Measurements from ENCODE around the gene BBS1. TPM values are rescaled to one million over a fixed set of nuclear protein-coding genes. Genes with fewer than 3 reads are reported as not detected.
"Not testable (repeated sequence)": the region's sequence is repeated elsewhere in the genome, so short reads cannot be mapped to it uniquely, and the experiment has no call there.

BBS1 gene
- total RNA-seq, 2 donors from 2014 or later = 49.0 to 58.0 TPM

DNA sequence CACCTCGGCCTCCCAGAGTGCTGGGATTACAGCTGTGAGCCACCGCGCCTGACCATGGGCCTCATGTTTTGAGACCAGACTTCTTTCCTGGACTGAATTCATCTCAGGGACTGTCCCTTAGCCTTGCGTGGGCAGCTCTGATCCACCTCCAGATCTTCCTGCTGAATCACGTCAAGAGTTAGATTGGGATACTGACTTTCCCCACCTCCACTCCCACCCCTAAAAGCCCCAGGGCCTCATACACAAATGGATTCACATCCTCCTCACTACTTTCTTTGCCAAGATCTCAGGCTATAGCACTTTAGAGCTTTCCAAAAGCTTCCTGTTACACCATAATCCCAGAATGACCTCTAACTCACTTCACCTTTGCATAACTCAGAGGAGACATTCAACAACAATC, 70.4 kb downstream of the BBS1 start:
- TF ChIP-seq POLR2A (IDR thresholded peaks at IDR 0.05) = no peak
- TF ChIP-seq, protein P1, sequence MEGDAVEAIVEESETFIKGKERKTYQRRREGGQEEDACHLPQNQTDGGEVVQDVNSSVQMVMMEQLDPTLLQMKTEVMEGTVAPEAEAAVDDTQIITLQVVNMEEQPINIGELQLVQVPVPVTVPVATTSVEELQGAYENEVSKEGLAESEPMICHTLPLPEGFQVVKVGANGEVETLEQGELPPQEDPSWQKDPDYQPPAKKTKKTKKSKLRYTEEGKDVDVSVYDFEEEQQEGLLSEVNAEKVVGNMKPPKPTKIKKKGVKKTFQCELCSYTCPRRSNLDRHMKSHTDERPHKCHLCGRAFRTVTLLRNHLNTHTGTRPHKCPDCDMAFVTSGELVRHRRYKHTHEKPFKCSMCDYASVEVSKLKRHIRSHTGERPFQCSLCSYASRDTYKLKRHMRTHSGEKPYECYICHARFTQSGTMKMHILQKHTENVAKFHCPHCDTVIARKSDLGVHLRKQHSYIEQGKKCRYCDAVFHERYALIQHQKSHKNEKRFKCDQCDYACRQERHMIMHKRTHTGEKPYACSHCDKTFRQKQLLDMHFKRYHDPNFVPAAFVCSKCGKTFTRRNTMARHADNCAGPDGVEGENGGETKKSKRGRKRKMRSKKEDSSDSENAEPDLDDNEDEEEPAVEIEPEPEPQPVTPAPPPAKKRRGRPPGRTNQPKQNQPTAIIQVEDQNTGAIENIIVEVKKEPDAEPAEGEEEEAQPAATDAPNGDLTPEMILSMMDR (IDR thresholded peaks at IDR 0.05) = no peak
- ATAC-seq = no peak
- Histone ChIP-seq H3K27me3 (no peaks in the 10 kb centered on the region), H3K4me3 (no peak overlapping the region), H3K36me3 (replicated peaks in 1 of 2; ENCODE audit: insufficient read depth in 1 of 2, low read depth in 2 of 2) (no peaks in the 10 kb centered on the region), H3K4me1 (peaks cover 5% of the 10 kb centered on the region), H3K27ac (no peak overlapping the region), H3K9me3 (no peaks in the 10 kb centered on the region)
- WGBS, 2 donors = 78 to 85% methylated on average over 5 of the region's 5 CpGs
- peak in 1 of 4 donors; percentile 16 for DNase-seq
- intact Hi-C loops (cut with DNase I) = no loop called here

DNA sequence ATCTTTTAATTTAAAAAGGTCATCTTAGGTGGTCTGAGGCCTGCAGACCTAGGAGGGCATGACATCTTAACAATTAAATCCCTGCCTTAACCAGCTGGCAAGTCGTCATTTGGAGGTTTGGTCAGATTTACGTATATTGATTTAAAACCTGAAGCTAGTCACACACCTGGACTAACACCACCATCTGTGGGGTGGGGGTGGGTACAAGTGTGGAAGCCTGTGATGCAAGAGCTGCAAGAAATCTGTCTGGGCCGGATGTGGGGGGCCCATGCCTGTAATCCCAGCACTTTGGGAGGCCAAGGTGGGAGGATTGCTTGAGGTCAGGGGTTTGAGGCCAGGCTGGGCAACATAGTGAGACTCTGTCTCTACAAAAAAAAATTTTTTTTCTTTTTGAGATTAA, 70.8 kb downstream of the BBS1 start:
- TF ChIP-seq POLR2A (IDR thresholded peaks at IDR 0.05) = no peak
- TF ChIP-seq, protein P1 (IDR thresholded peaks at IDR 0.05) = no peak
- peaks cover 5% of the 10 kb centered on the region for H3K4me1 ChIP-seq
- WGBS, 2 donors = 56 to 63% methylated on average over 2 to 3 of the region's 3 CpGs
- H3K27me3 ChIP-seq = no peaks in the 10 kb centered on the region
- intact Hi-C loops (cut with DNase I) = no loop called here
- ATAC-seq = no peak
- H3K27ac ChIP-seq = no peak overlapping the region
- H3K9me3 ChIP-seq = no peaks in the 10 kb centered on the region
- H3K36me3 ChIP-seq (replicated peaks in 1 of 2; ENCODE audit: insufficient read depth in 1 of 2, low read depth in 2 of 2) = no peaks in the 10 kb centered on the region
- DNase-seq = no peak
- H3K4me3 ChIP-seq = no peak overlapping the region

DNA sequence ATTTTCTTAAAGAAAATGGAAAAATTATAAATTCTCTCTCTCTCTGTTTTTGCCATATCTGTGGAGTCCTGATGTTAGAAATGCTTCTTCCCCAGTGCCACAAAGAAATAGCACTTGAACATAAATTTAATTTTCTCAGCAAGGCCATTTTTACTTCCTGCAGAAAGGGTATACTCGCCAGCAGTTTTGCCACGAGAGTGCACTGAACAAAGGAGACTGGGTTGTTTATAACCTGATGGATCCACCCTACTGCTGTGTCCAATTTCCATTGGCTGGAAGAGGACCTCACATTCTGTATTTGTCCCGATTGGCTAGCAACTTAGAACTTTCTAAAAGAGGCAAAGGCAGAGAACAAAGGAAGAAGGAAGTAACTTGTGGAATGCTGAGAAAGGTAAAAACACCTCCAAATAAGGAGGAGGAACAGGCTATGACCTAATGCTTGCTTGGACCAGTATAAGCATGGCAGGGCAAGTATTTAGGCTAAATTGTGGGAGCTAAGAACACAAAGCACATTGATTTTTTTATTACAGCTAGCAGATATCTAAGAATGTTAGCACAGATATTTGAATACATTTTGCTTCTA, 72.2 kb downstream of the BBS1 start:
- H3K4me1 ChIP-seq; H3K36me3 ChIP-seq (replicated peaks in 1 of 2; ENCODE audit: insufficient read depth in 1 of 2, low read depth in 2 of 2); H3K9me3 ChIP-seq; H3K4me3 ChIP-seq; intact Hi-C loops (cut with DNase I); H3K27me3 ChIP-seq; DNase-seq; ATAC-seq; H3K27ac ChIP-seq: not testable (repeated sequence)
- 81 to 83% methylated on average over 3 of the region's 3 CpGs for WGBS, 2 donors

Other genes starting within 250 kb of the BBS1 start
- gene RAB1B, start 242.0 kb upstream of the BBS1 start, total RNA-seq = 10 to 100 TPM; 67.7 to 74.5 TPM
- gene CNIH2, start 232.5 kb upstream of the BBS1 start, total RNA-seq = 1 to 10 TPM; 3.6 to 4.6 TPM
- 10 to 100 TPM; 63.6 to 91.6 TPM for gene YIF1A, start 221.5 kb upstream of the BBS1 start, total RNA-seq
- gene TMEM151A, start 218.7 kb upstream of the BBS1 start, total RNA-seq = 1 to 10 TPM; 1.6 to 2.1 TPM
- 10 to 100 TPM; 10.6 to 86.0 TPM for gene CD248, start 193.6 kb upstream of the BBS1 start, total RNA-seq
- 10 to 100 TPM in 1 of 2 donors, under 1 TPM in 1; 0.99 to 11.4 TPM for gene RIN1, start 174.2 kb upstream of the BBS1 start, total RNA-seq
- gene BRMS1, start 165.5 kb upstream of the BBS1 start, total RNA-seq = 10 to 100 TPM; 19.4 to 23.1 TPM
- gene B4GAT1, start 163.0 kb upstream of the BBS1 start, total RNA-seq = 10 to 100 TPM; 17.8 to 20.8 TPM
- 10 to 100 TPM in 1 of 2 donors, 1 to 10 TPM in 1; 5.4 to 14.2 TPM for gene SLC29A2, start 138.9 kb upstream of the BBS1 start, total RNA-seq
- gene NPAS4, start 89.6 kb upstream of the BBS1 start, total RNA-seq = not detected
- 10 to 100 TPM; 20.8 to 22.1 TPM for gene MRPL11, start 71.8 kb upstream of the BBS1 start, total RNA-seq
- 10 to 100 TPM in 1 of 2 donors, 1 to 10 TPM in 1; 7.6 to 10.9 TPM for gene PELI3, start 43.7 kb upstream of the BBS1 start, total RNA-seq
- 10 to 100 TPM; 15.8 to 52.4 TPM for gene DPP3, start 30.2 kb upstream of the BBS1 start, total RNA-seq
- 10 to 100 TPM; 15.8 to 22.3 TPM for gene ZDHHC24, start 35.4 kb downstream of the BBS1 start, total RNA-seq
- not detected for gene ACTN3, start 36.3 kb downstream of the BBS1 start, total RNA-seq
- gene CTSF, start 58.0 kb downstream of the BBS1 start, total RNA-seq = 10 to 100 TPM; 55.8 to 61.3 TPM
- gene CCDC87, start 82.4 kb downstream of the BBS1 start, total RNA-seq = under 1 TPM in 1 of 2 donors, not detected in 1; under 0.01 TPM
- 10 to 100 TPM; 26.5 to 33.9 TPM for gene CCS, start 82.5 kb downstream of the BBS1 start, total RNA-seq
- gene RBM14, start 106.0 kb downstream of the BBS1 start, total RNA-seq = 10 to 100 TPM; 29.8 to 37.6 TPM
- 10 to 100 TPM; 44.2 to 71.1 TPM for gene RBM4, start 128.1 kb downstream of the BBS1 start, total RNA-seq
- 10 to 100 TPM; 13.2 to 22.6 TPM for gene RBM4B, start 167.3 kb downstream of the BBS1 start, total RNA-seq
- 10 to 100 TPM; 40.0 to 52.1 TPM for gene SPTBN2, start 218.6 kb downstream of the BBS1 start, total RNA-seq

Measured in body of pancreas (tissue), 4 donors.